H1 (cell line): Measurements from ENCODE around the gene NDUFS7. TPM values are rescaled to one million over a fixed set of nuclear protein-coding genes. Genes with fewer than 3 reads are reported as not detected.

Source experiments
- CTCF ChIA-PET: fragments of 300-600 bp; sonication (Branson Sonifier 250); formaldehyde crosslinking; loops from one replicate; lab custom pipeline; 2021; ENCODE audit not compliant: partially characterized antibody; lab: Charles Lee
- POLR2A ChIA-PET: fragments of 300-600 bp; sonication (Branson Sonifier 250); formaldehyde crosslinking; loops from one replicate; lab custom pipeline; 2021; ENCODE audit warnings: inconsistent platforms; ENCODE audit not compliant: partially characterized antibody; lab: Charles Lee
- DNase-seq, 2 experiments: peaks; one replicate each; pipeline versions ENCODE4 v3.0.0 to v3.0.0-alpha.2; 2010 to 2022; ENCODE audit warnings: low spot score in 2 of 2, low read depth in 1 of 2, mixed read lengths in 1 of 2
- FAIRE-seq: peaks from 2 replicates; lab custom pipeline; 2011; peaks lifted over from hg19 to GRCh38; lab: Jason Lieb, UNC
- H2AFZ ChIP-seq: 2 replicates; pipeline ENCODE4 v1.8.1; 2012; ENCODE audit warnings: low read length, inconsistent platforms
- H2AK5ac ChIP-seq: 2 replicates; pipeline ENCODE4 v1.6.1; 2013; ENCODE audit warnings: low read depth, low read length
- H2BK120ac ChIP-seq: replicated peaks from 2 replicates; pipeline ENCODE3; 2013; ENCODE audit warnings: low read depth, low read length, inconsistent platforms
- H2BK12ac ChIP-seq: 2 replicates; pipeline ENCODE4 v1.6.1; 2013; ENCODE audit warnings: low read depth, low read length
- H2BK15ac ChIP-seq: 2 replicates; pipeline ENCODE4 v1.6.1; 2013; ENCODE audit warnings: low read length
- H2BK20ac ChIP-seq: 2 replicates; pipeline ENCODE4 v1.6.1; 2013; ENCODE audit warnings: low read length
- H2BK5ac ChIP-seq: 2 replicates; pipeline ENCODE4 v1.6.1; 2013; ENCODE audit warnings: low read depth, low read length
- H3K14ac ChIP-seq: 2 replicates; pipeline ENCODE4 v1.6.1; 2013; ENCODE audit warnings: inconsistent platforms; ENCODE audit not compliant: insufficient read length
- H3K18ac ChIP-seq: 2 replicates; pipeline ENCODE4 v1.6.1; 2013; ENCODE audit warnings: low read length; ENCODE audit errors: extremely low read depth
- H3K23ac ChIP-seq: 2 replicates; pipeline ENCODE4 v1.6.1; 2013; ENCODE audit warnings: inconsistent platforms; ENCODE audit not compliant: insufficient read length
- H3K23me2 ChIP-seq: 2 replicates; pipeline ENCODE4 v1.6.1; 2013; ENCODE audit warnings: low read depth, low read length
- H3K27ac ChIP-seq: 2 replicates; pipeline ENCODE4 v1.6.1; 2011; ENCODE audit warnings: low read depth, low read length, inconsistent platforms
- H3K27me3 ChIP-seq, 4 experiments: replicated peaks in 1 of 4; 1 replicate in 1 of 4; 2 replicates in 3 of 4; pipeline versions ENCODE4 v1.6.1 to v1.8.1; 2011 to 2013; ENCODE audit warnings: low read length in 3 of 4, mild to moderate bottlenecking in 3 of 4, inconsistent platforms in 2 of 4, mixed read lengths in 2 of 4, moderate library complexity in 1 of 4; ENCODE audit not compliant: control insufficient read depth in 3 of 4, insufficient read depth in 3 of 4; ENCODE audit errors: extremely low read depth in 1 of 4
- H3K36me3 ChIP-seq, 4 experiments: 2 replicates each; pipeline versions ENCODE4 v1.6.1 to v1.8.1; 2011 to 2013; ENCODE audit warnings: mild to moderate bottlenecking in 4 of 4, low read length in 3 of 4, moderate library complexity in 2 of 4, control low read depth in 1 of 4, inconsistent platforms in 1 of 4; ENCODE audit not compliant: insufficient read depth in 4 of 4, control insufficient read depth in 2 of 4
- H3K4ac ChIP-seq: replicated peaks from 2 replicates; pipeline ENCODE3; 2013; ENCODE audit warnings: low read length, low read depth, mixed read lengths, inconsistent platforms; ENCODE audit not compliant: insufficient read length
- H3K4me1 ChIP-seq, 4 experiments: replicated peaks in 1 of 4; 1 replicate in 1 of 4; 2 replicates in 3 of 4; pipeline versions ENCODE4 v1.6.1 to v1.8.1; 2011 to 2013; ENCODE audit warnings: low read length in 3 of 4, inconsistent platforms in 2 of 4, mixed read lengths in 1 of 4; ENCODE audit not compliant: insufficient read depth in 4 of 4, control insufficient read depth in 3 of 4
- H3K4me2 ChIP-seq, 2 experiments: 2 replicates each; pipeline versions ENCODE4 v1.6.1 to v1.8.1; 2011 to 2013; ENCODE audit warnings: low read depth in 2 of 2, low read length in 2 of 2, control low read depth in 1 of 2, inconsistent platforms in 1 of 2, mild to moderate bottlenecking in 1 of 2; ENCODE audit not compliant: insufficient read depth in 1 of 2
- H3K4me3 ChIP-seq, 4 experiments: fragments of 200-600, 300-600 bp in 1 of 4; sonication (generic), shearing (Covaris generic), sonication (Bioruptor Twin) in 1 of 4; 2 replicates each; pipeline versions ENCODE4 v1.5.1 to v1.8.1; 2011 to 2016; ENCODE audit warnings: low read length in 4 of 4, low read depth in 3 of 4, control low read depth in 2 of 4, inconsistent platforms in 2 of 4, mild to moderate bottlenecking in 2 of 4, mixed read lengths in 1 of 4, moderate library complexity in 1 of 4; ENCODE audit not compliant: insufficient read depth in 2 of 4; ENCODE audit errors: extremely low read depth in 1 of 4
- H3K56ac ChIP-seq: replicated peaks from 2 replicates; pipeline ENCODE3; 2013; ENCODE audit warnings: low read depth, mild to moderate bottlenecking, mixed read lengths, low read length, inconsistent platforms; ENCODE audit not compliant: insufficient read length
- H3K79me1 ChIP-seq: 2 replicates; pipeline ENCODE4 v1.6.1; 2013; ENCODE audit warnings: low read depth, low read length, control low read depth
- H3K79me2 ChIP-seq, 2 experiments: 2 replicates each; pipeline versions ENCODE4 v1.6.1 to v1.8.1; 2012 to 2013; ENCODE audit warnings: low read length in 2 of 2, mild to moderate bottlenecking in 2 of 2, inconsistent platforms in 1 of 2; ENCODE audit not compliant: insufficient read depth in 2 of 2, control insufficient read depth in 1 of 2
- H3K9ac ChIP-seq, 4 experiments: replicated peaks in 1 of 4; 1 replicate in 1 of 4; 2 replicates in 3 of 4; pipeline versions ENCODE4 v1.6.1 to v1.8.1; 2011 to 2013; ENCODE audit warnings: low read depth in 3 of 4, low read length in 3 of 4, control low read depth in 2 of 4, mild to moderate bottlenecking in 2 of 4, moderate library complexity in 2 of 4, inconsistent platforms in 1 of 4; ENCODE audit errors: extremely low read depth in 1 of 4
- H3K9me3 ChIP-seq, 2 experiments: 2 replicates each; pipeline versions ENCODE4 v1.6.1 to v1.8.1; 2012 to 2013; ENCODE audit warnings: mild to moderate bottlenecking in 2 of 2, moderate library complexity in 2 of 2, control low read depth in 1 of 2, inconsistent platforms in 1 of 2, low read depth in 1 of 2, low read length in 1 of 2, mixed read lengths in 1 of 2; ENCODE audit not compliant: insufficient read depth in 2 of 2
- H4K20me1 ChIP-seq, 2 experiments: replicated peaks in 1 of 2; 2 replicates each; pipeline versions ENCODE3 to v1.8.1; 2011 to 2013; ENCODE audit warnings: inconsistent platforms in 2 of 2, low read length in 2 of 2, mild to moderate bottlenecking in 1 of 2; ENCODE audit not compliant: insufficient read depth in 2 of 2, control insufficient read depth in 1 of 2
- H4K5ac ChIP-seq: 2 replicates; pipeline ENCODE4 v1.6.1; 2013; ENCODE audit warnings: low read length, low read depth, mixed read lengths, inconsistent platforms; ENCODE audit not compliant: insufficient read length
- H4K8ac ChIP-seq: 2 replicates; pipeline ENCODE4 v1.8.0; 2013; ENCODE audit warnings: mild to moderate bottlenecking, moderate library complexity, low read length, inconsistent platforms; ENCODE audit not compliant: insufficient read depth; ENCODE audit errors: extremely low read depth
- H4K91ac ChIP-seq: replicated peaks from 2 replicates; pipeline ENCODE3; 2013; ENCODE audit warnings: low read length, mixed read lengths, inconsistent platforms; ENCODE audit not compliant: insufficient read length
- KDM5A ChIP-seq: fragments of 200-600 bp; IDR thresholded peaks from 2 replicates; pipeline ENCODE4 v1.7.1; 2012; ENCODE audit warnings: mild to moderate bottlenecking, low read length, inconsistent platforms, mixed read lengths
- USF2 ChIP-seq: IDR thresholded peaks from 2 replicates; pipeline ENCODE4 v1.6.1; 2011; ENCODE audit warnings: low read length, improper control_type of control experiment
- WGBS, 2 experiments: shearing (Covaris generic) in 1 of 2; methylation state at CpG; one replicate each; pipeline versions ENCODE4 v1.1.6 to v1.1.7; 2013 to 2015; ENCODE audit warnings: low lambda C conversion rate in 2 of 2, mixed read lengths in 2 of 2, inconsistent platforms in 1 of 2, low coverage in 1 of 2, missing lambda C conversion rate in 1 of 2; ENCODE audit not compliant: insufficient replicate concordance in 2 of 2, insufficient coverage in 1 of 2, insufficient read length in 1 of 2; ENCODE audit errors: extremely low coverage in 1 of 2, missing lambda C conversion rate in 1 of 2; 5-methylcytosine and 5-hydroxymethylcytosine counted together
- polyA plus RNA-seq, 7 experiments: library from polyadenylated mRNA; depleted of rRNA in 3 of 7; stranded (reverse) in 5 of 7; unstranded in 2 of 7; fragments of >200 nt in 5 of 7; fragments of 200-250 nt in 2 of 7; gene quantifications; 1 replicate in 5 of 7; 2 replicates in 1 of 7; 4 replicates in 1 of 7; pipeline versions ENCODE4 v1.2.1 to v1.2.3, GENCODE V29; 2011 to 2013; ENCODE audit warnings: missing spikeins in 2 of 7, mixed read lengths in 2 of 7
- total RNA-seq: library from RNA; stranded (reverse); fragmentation: NEBNext Ultra II Directional; extraction: Animal tissue kit (Norgen Biotek cat#: 25700); gene quantifications from 2 replicates; pipeline ENCODE4 v1.2.1, GENCODE V29; 2021

The NDUFS7 gene
- total and polyA plus RNA-seq, 2 of the 8 experiments (the other 6 are each of a cell fraction or from before 2014, with no cell fraction given), result 78.1 to 309 TPM

- ChIA-PET POLR2A (interaction anchor here (0.8 to 7.6 kb wide), 10 partner anchors 12 to 195 kb away, joined by 3 to 109 read pairs (median 4); partner anchors contain the start of genes APC2 and REEP6), CTCF (interaction anchor here (0.6 to 1.2 kb wide), 3 partner anchors 13 to 27 kb away, joined by 3 read pairs; no protein-coding TSS in a partner anchor)
Measured at GRCh38 chr19:1438933-1439354, 55.2 kb downstream of the NDUFS7 start.

More at GRCh38 chr19:1438933-1439354, 55.2 kb downstream of the NDUFS7 start:
- Histone ChIP-seq H3K23me2 (peaks cover 3% of the 10 kb centered on the region; the same call in 1 of the 2 replicates), H4K20me1 (peaks cover 23 to 29% of the 10 kb centered on the region in 2 experiments), H3K79me2 (peaks cover 2 to 24% of the 10 kb centered on the region in 2 experiments; a peak in 3 of 4 replicates), H3K4ac (no peak overlapping the region), H3K14ac (no peak overlapping the region), H3K4me1 (peaks cover 0 to 5% (median 4%) of the 10 kb centered on the region in 4 experiments; a peak in 4 of 7 replicates), H3K27ac (peak overlapping the region; percentile 47; the same call in 1 of the 2 replicates), H4K8ac (peak overlapping the region; percentile 100; the same call in 1 of the 2 replicates), H2BK12ac (no peak overlapping the region), H3K9me3 (no peaks in the 10 kb centered on the region), H2BK5ac (0 out of 2 replicates have a peak overlapping the region, but pooled peaks have one; percentile 95), H3K4me3 (peak overlapping the region; percentile 72 to 97 (median 90)), H2AK5ac (no peak overlapping the region), H2BK15ac (no peak overlapping the region), H2BK120ac (no peak overlapping the region), H4K91ac (no peak overlapping the region), H2BK20ac (no peak overlapping the region), H3K79me1 (peaks cover 4% of the 10 kb centered on the region), H3K18ac (no peak overlapping the region), H4K5ac (no peak overlapping the region), H3K23ac (no peak overlapping the region), H3K56ac (no peak overlapping the region), H3K4me2 (peak overlapping the region; percentile 74 to 75), H3K9ac (peak overlapping the region; percentile 91 to 99 (median 96)), H3K27me3 (no peaks in the 10 kb centered on the region), H2AFZ (no peak overlapping the region), H3K36me3 (peaks cover 29 to 48% (median 35%) of the 10 kb centered on the region in 4 experiments)
- WGBS, 2 experiments, result 3% methylated on average over 12 of the region's 26 CpGs; no CpG with 5 or more reads in 1 of the 2 experiments
- FAIRE-seq (no peak), DNase-seq (no peak)
- TF ChIP-seq USF2 (peak; percentile 25; the same call in 1 of the 2 replicates), KDM5A (no peak)
